ENCODE results near the gene SH3D21.

Gene SH3D21

DNA sequence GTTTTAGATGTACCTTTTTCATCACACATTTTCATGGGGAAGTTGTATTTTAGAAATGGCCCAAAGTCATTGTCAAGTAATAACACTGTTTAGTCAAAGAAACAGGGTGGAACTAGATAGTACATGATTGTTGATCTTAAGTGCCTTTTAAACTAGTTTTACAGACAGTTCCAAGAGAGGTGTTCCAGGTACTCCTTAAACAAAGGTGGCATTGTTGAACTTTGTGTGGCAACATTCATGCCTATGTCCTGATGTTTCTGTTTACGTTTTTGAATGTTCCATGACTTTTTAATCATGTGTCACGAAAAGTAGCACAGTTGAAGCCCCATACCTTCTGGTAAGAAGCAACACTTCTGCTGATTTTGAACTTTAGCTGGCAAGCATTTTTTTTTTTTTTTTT is 9.1 kb upstream of the SH3D21 start:
- no CpG with 5 or more reads among the region's 2 CpGs for WGBS (ENCODE audit: extremely low coverage, insufficient coverage, low lambda C conversion rate)
- DNase-seq: no peak
- no peak overlapping the region for H3K18ac ChIP-seq (ENCODE audit: low read length)
- H2BK15ac ChIP-seq (replicated peaks; ENCODE audit: low read depth): no peak overlapping the region
- H3K4me2 ChIP-seq (ENCODE audit: low read length): no peak overlapping the region
- no peak overlapping the region for H2AK5ac ChIP-seq (ENCODE audit: low read length)
- no peak overlapping the region for H3K27ac ChIP-seq (ENCODE audit: low read depth, low read length)
- H3K56ac ChIP-seq (ENCODE audit: low read length): no peak overlapping the region
- no peaks in the 10 kb centered on the region for H3K4me1 ChIP-seq (ENCODE audit: control insufficient read depth, low read depth, low read length)
- no peak overlapping the region for H2BK5ac ChIP-seq (ENCODE audit: low read length)
- H3K4me3 ChIP-seq (ENCODE audit: low read length): no peak overlapping the region
- H3K27me3 ChIP-seq (ENCODE audit: insufficient read depth, low read length, poor library complexity): no peaks in the 10 kb centered on the region
- H4K5ac ChIP-seq (ENCODE audit: low read length): no peak overlapping the region
- peaks cover 3% of the 10 kb centered on the region for H3K79me1 ChIP-seq (ENCODE audit: low read length)
- no peak overlapping the region for H3K4ac ChIP-seq (ENCODE audit: low read depth, low read length)
- H3K9ac ChIP-seq (ENCODE audit: low read length): no peak overlapping the region
- H4K8ac ChIP-seq (ENCODE audit: low read depth, low read length): no peak overlapping the region
- H2BK120ac ChIP-seq (ENCODE audit: low read depth, low read length): no peak overlapping the region
- no peaks in the 10 kb centered on the region for H3K79me2 ChIP-seq (ENCODE audit: control insufficient read depth, insufficient read depth, low read length)
- H3K36me3 ChIP-seq (ENCODE audit: control insufficient read depth, insufficient read depth, low read length): peaks cover 14% of the 10 kb centered on the region
- no peak overlapping the region for H3K23ac ChIP-seq (ENCODE audit: low read length)

DNA sequence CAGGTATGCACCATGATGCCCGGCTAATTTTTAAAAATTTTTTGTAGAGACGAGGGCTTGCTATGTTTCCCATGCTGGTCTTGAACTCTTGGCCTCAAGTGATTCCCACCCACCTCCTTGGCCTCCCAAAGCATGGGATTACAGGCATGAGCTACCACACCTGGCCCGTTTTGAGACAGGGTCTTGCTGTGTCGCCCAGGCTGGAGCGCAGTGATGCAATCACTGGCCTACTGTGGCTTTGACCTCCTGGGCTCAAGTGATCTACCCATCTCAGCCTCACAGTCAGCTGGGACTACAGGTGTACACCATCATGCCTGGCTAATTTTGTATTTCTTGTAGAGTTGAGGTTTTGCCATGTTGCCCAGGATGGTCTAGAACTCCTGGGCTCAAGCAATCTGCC is 7.5 kb upstream of the SH3D21 start:
- Histone ChIP-seq H3K27ac (ENCODE audit: low read depth, low read length) (no peak overlapping the region), H3K4me2 (ENCODE audit: low read length) (no peak overlapping the region), H3K9ac (ENCODE audit: low read length) (no peak overlapping the region), H3K36me3 (ENCODE audit: control insufficient read depth, insufficient read depth, low read length) (peaks cover 19% of the 10 kb centered on the region), H3K56ac (ENCODE audit: low read length) (no peak overlapping the region), H3K18ac (ENCODE audit: low read length) (no peak overlapping the region), H3K4me1 (ENCODE audit: control insufficient read depth, low read depth, low read length) (no peaks in the 10 kb centered on the region), H3K27me3 (ENCODE audit: insufficient read depth, low read length, poor library complexity) (no peaks in the 10 kb centered on the region), H4K5ac (ENCODE audit: low read length) (no peak overlapping the region), H3K4ac (ENCODE audit: low read depth, low read length) (no peak overlapping the region), H4K8ac (ENCODE audit: low read depth, low read length) (no peak overlapping the region), H3K79me1 (ENCODE audit: low read length) (peaks cover 3% of the 10 kb centered on the region), H3K4me3 (ENCODE audit: low read length) (no peak overlapping the region), H2AK5ac (ENCODE audit: low read length) (no peak overlapping the region), H3K23ac (ENCODE audit: low read length) (no peak overlapping the region), H2BK120ac (ENCODE audit: low read depth, low read length) (no peak overlapping the region), H2BK5ac (ENCODE audit: low read length) (no peak overlapping the region), H3K79me2 (ENCODE audit: control insufficient read depth, insufficient read depth, low read length) (no peaks in the 10 kb centered on the region), H2BK15ac (replicated peaks; ENCODE audit: low read depth) (no peak overlapping the region)
- DNase-seq: no peak
- WGBS (ENCODE audit: extremely low coverage, insufficient coverage, low lambda C conversion rate): no CpG with 5 or more reads among the region's 5 CpGs

DNA sequence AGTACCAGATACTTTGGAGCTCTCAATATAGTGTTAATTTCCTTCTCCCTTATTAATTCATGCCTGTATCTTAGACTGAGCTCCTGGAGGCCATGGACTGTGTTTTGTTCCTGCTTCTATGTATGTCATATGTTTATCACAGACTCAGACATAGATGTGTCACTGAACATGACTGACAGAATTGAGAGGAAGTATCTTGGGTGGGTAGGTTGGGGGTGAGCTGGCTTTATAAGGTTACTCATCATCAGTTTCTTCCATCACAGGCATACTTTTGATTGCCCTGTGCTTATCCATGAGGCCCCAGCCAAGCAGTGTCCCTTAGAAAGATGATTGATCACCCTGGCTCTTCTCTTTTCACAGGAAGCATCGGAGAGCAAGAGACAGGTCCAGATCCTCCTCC is 5.6 kb upstream of the SH3D21 start:
- H2BK5ac ChIP-seq (ENCODE audit: low read length): no peak overlapping the region
- H3K36me3 ChIP-seq (ENCODE audit: control insufficient read depth, insufficient read depth, low read length): peaks cover 19% of the 10 kb centered on the region
- no peak overlapping the region for H3K56ac ChIP-seq (ENCODE audit: low read length)
- no peak overlapping the region for H2AK5ac ChIP-seq (ENCODE audit: low read length)
- H2BK15ac ChIP-seq (replicated peaks; ENCODE audit: low read depth): no peak overlapping the region
- H3K79me1 ChIP-seq (ENCODE audit: low read length): peaks cover 3% of the 10 kb centered on the region
- no peaks in the 10 kb centered on the region for H3K27me3 ChIP-seq (ENCODE audit: insufficient read depth, low read length, poor library complexity)
- no peaks in the 10 kb centered on the region for H3K79me2 ChIP-seq (ENCODE audit: control insufficient read depth, insufficient read depth, low read length)
- no peak overlapping the region for H3K4me2 ChIP-seq (ENCODE audit: low read length)
- H3K4me3 ChIP-seq (ENCODE audit: low read length): no peak overlapping the region
- H3K4me1 ChIP-seq (ENCODE audit: control insufficient read depth, low read depth, low read length): no peaks in the 10 kb centered on the region
- H4K8ac ChIP-seq (ENCODE audit: low read depth, low read length): no peak overlapping the region
- H3K9ac ChIP-seq (ENCODE audit: low read length): no peak overlapping the region
- H3K27ac ChIP-seq (ENCODE audit: low read depth, low read length): no peak overlapping the region
- no peak overlapping the region for H3K18ac ChIP-seq (ENCODE audit: low read length)
- no CpG with 5 or more reads among the region's 1 CpG for WGBS (ENCODE audit: extremely low coverage, insufficient coverage, low lambda C conversion rate)
- DNase-seq: no peak
- H2BK120ac ChIP-seq (ENCODE audit: low read depth, low read length): no peak overlapping the region
- H4K5ac ChIP-seq (ENCODE audit: low read length): no peak overlapping the region
- no peak overlapping the region for H3K4ac ChIP-seq (ENCODE audit: low read depth, low read length)
- no peak overlapping the region for H3K23ac ChIP-seq (ENCODE audit: low read length)

DNA sequence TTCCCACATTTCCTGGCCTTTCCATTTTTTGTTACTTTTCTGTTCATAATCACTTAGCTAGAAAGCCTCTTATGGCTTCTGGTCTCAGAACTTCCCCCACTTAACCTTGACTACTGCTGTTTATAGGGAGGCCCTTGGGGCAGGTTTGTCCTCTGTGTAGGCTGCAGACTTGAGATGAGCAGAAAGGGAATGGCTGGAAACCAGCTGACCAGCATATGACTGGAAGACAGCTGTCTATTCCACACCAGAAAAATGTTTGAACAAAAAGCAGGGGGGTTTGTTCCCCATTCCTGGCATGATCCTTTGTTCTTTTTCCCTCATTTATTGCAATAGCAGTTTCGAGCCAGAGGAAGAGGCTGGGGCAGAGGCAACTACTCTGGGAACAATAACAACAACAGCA is 4.9 kb upstream of the SH3D21 start:
- Histone ChIP-seq H2BK120ac (ENCODE audit: low read depth, low read length) (no peak overlapping the region), H3K18ac (ENCODE audit: low read length) (no peak overlapping the region), H3K4ac (ENCODE audit: low read depth, low read length) (no peak overlapping the region), H3K36me3 (ENCODE audit: control insufficient read depth, insufficient read depth, low read length) (peaks cover 19% of the 10 kb centered on the region), H2BK15ac (replicated peaks; ENCODE audit: low read depth) (no peak overlapping the region), H3K27ac (ENCODE audit: low read depth, low read length) (no peak overlapping the region), H3K79me2 (ENCODE audit: control insufficient read depth, insufficient read depth, low read length) (no peaks in the 10 kb centered on the region), H3K56ac (ENCODE audit: low read length) (no peak overlapping the region), H3K4me1 (ENCODE audit: control insufficient read depth, low read depth, low read length) (peaks cover 1% of the 10 kb centered on the region), H2AK5ac (ENCODE audit: low read length) (no peak overlapping the region), H4K8ac (ENCODE audit: low read depth, low read length) (no peak overlapping the region), H2BK5ac (ENCODE audit: low read length) (no peak overlapping the region), H3K23ac (ENCODE audit: low read length) (no peak overlapping the region), H3K4me3 (ENCODE audit: low read length) (no peak overlapping the region), H3K27me3 (ENCODE audit: insufficient read depth, low read length, poor library complexity) (no peaks in the 10 kb centered on the region), H3K4me2 (ENCODE audit: low read length) (no peak overlapping the region), H4K5ac (ENCODE audit: low read length) (no peak overlapping the region), H3K9ac (ENCODE audit: low read length) (no peak overlapping the region), H3K79me1 (ENCODE audit: low read length) (peaks cover 3% of the 10 kb centered on the region)
- no peak for DNase-seq
- no CpG with 5 or more reads among the region's 1 CpG for WGBS (ENCODE audit: extremely low coverage, insufficient coverage, low lambda C conversion rate)

DNA sequence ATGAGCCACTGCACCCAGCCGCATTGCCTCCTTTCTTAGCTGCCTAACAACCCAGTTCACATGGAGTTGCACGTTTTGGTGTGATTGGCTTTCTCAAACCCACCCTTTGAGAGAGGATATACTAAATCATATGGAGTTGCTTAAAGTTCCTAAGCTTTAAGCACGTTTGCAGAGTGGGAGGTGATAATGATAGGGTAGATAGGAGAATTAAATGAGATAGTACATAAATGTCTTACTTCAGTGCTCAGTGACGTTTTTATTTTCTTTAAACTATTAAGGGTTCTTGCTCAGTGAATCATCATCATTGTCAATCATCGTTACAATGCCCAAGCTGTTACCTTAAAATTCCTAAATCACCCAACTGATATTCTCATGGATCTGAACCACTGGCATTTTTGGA is 2.9 kb upstream of the SH3D21 start:
- H3K4me1 ChIP-seq (ENCODE audit: control insufficient read depth, low read depth, low read length): peaks cover 5% of the 10 kb centered on the region
- no peak overlapping the region for H3K18ac ChIP-seq (ENCODE audit: low read length)
- H3K4ac ChIP-seq (ENCODE audit: low read depth, low read length): no peak overlapping the region
- no peak overlapping the region for H3K56ac ChIP-seq (ENCODE audit: low read length)
- no peak overlapping the region for H3K9ac ChIP-seq (ENCODE audit: low read length)
- H2AK5ac ChIP-seq (ENCODE audit: low read length): no peak overlapping the region
- H3K36me3 ChIP-seq (ENCODE audit: control insufficient read depth, insufficient read depth, low read length): peaks cover 17% of the 10 kb centered on the region
- H3K23ac ChIP-seq (ENCODE audit: low read length): no peak overlapping the region
- H3K79me1 ChIP-seq (ENCODE audit: low read length): peaks cover 6% of the 10 kb centered on the region
- H3K79me2 ChIP-seq (ENCODE audit: control insufficient read depth, insufficient read depth, low read length): no peaks in the 10 kb centered on the region
- no peak overlapping the region for H3K27ac ChIP-seq (ENCODE audit: low read depth, low read length)
- no peak overlapping the region for H4K5ac ChIP-seq (ENCODE audit: low read length)
- H3K4me3 ChIP-seq (ENCODE audit: low read length): no peak overlapping the region
- H2BK15ac ChIP-seq (replicated peaks; ENCODE audit: low read depth): no peak overlapping the region
- H4K8ac ChIP-seq (ENCODE audit: low read depth, low read length): no peak overlapping the region
- no peaks in the 10 kb centered on the region for H3K27me3 ChIP-seq (ENCODE audit: insufficient read depth, low read length, poor library complexity)
- no peak overlapping the region for H2BK120ac ChIP-seq (ENCODE audit: low read depth, low read length)
- H3K4me2 ChIP-seq (ENCODE audit: low read length): no peak overlapping the region
- WGBS (ENCODE audit: extremely low coverage, insufficient coverage, low lambda C conversion rate): no CpG with 5 or more reads among the region's 5 CpGs
- no peak for DNase-seq
- no peak overlapping the region for H2BK5ac ChIP-seq (ENCODE audit: low read length)

DNA sequence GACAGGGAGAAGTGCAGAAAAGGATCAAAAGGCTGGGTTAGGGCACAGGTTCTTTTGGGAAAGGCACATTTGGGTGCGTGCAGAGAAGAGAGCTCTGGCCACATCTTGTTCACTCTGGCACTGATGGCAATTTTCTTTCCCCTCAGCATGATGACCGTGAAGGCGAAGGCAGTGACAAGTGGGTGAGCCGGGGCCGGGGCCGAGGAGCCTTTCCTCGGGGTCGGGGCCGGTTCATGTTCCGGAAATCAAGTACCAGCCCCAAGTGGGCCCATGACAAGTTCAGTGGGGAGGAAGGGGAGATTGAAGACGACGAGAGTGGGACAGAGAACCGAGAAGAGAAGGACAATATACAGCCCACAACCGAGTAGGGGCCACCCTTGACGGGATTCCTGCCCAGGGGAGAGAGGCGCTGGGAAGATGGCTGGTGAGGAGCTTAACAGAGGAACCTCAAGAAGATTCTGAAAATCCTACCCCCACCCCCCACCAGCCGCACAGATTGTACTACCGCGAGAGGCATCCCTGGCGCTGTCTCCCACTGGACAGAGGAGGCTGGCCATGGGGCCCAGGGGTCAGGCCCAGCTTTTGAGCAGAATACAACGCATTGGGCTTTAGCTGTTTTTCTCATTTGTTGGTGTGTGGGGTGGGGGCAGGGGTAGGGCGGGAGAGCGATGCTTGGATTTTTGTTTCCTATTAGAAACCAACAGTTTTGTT is 2.4 kb upstream of the SH3D21 start:
- no peak overlapping the region for H4K8ac ChIP-seq (ENCODE audit: low read depth, low read length)
- H3K27me3 ChIP-seq (ENCODE audit: insufficient read depth, low read length, poor library complexity): no peaks in the 10 kb centered on the region
- no peak overlapping the region for H3K18ac ChIP-seq (ENCODE audit: low read length)
- H3K56ac ChIP-seq (ENCODE audit: low read length): no peak overlapping the region
- no peak overlapping the region for H3K4me2 ChIP-seq (ENCODE audit: low read length)
- no peak overlapping the region for H2BK15ac ChIP-seq (replicated peaks; ENCODE audit: low read depth)
- H3K79me2 ChIP-seq (ENCODE audit: control insufficient read depth, insufficient read depth, low read length): no peaks in the 10 kb centered on the region
- no peak overlapping the region for H4K5ac ChIP-seq (ENCODE audit: low read length)
- no peak overlapping the region for H3K4ac ChIP-seq (ENCODE audit: low read depth, low read length)
- H2BK120ac ChIP-seq (ENCODE audit: low read depth, low read length): no peak overlapping the region
- peaks cover 6% of the 10 kb centered on the region for H3K79me1 ChIP-seq (ENCODE audit: low read length)
- no peak for DNase-seq
- WGBS (ENCODE audit: extremely low coverage, insufficient coverage, low lambda C conversion rate): no CpG with 5 or more reads among the region's 23 CpGs
- peaks cover 5% of the 10 kb centered on the region for H3K4me1 ChIP-seq (ENCODE audit: control insufficient read depth, low read depth, low read length)
- H3K4me3 ChIP-seq (ENCODE audit: low read length): no peak overlapping the region
- peaks cover 17% of the 10 kb centered on the region for H3K36me3 ChIP-seq (ENCODE audit: control insufficient read depth, insufficient read depth, low read length)
- H2BK5ac ChIP-seq (ENCODE audit: low read length): no peak overlapping the region
- no peak overlapping the region for H2AK5ac ChIP-seq (ENCODE audit: low read length)
- no peak overlapping the region for H3K23ac ChIP-seq (ENCODE audit: low read length)
- H3K27ac ChIP-seq (ENCODE audit: low read depth, low read length): no peak overlapping the region
- no peak overlapping the region for H3K9ac ChIP-seq (ENCODE audit: low read length)
